ENCODE measurements around the gene PRELID2. TPM values are rescaled to one million over a fixed set of nuclear protein-coding genes. Genes with fewer than 3 reads are reported as not detected.

PRELID2 gene
- polyA plus RNA-seq, 1 donor (not counting 4 experiments of a cell fraction or from before 2014, with no cell fraction given) = 5.1 TPM

- TF ChIP-seq CTCF (optimal IDR thresholded peaks at IDR 0.05 in 1 of 3, IDR thresholded peaks at IDR 0.05 in 1 of 3, conservative IDR thresholded peaks at IDR 0.05 in 1 of 3; ENCODE audit: extremely low read depth in 1 of 3, insufficient read depth in 2 of 3, low read length in 3 of 3) (no peak), EZH2 (IDR thresholded peaks at IDR 0.05; ENCODE audit: low read length) (no peak)
- H3K9me3 ChIP-seq (ENCODE audit: control insufficient read depth, low read depth, low read length) = no peaks in the 10 kb centered on the region
- no peaks in the 10 kb centered on the region for H3K4me1 ChIP-seq (ENCODE audit: control insufficient read depth, extremely low read depth, insufficient read depth, low read length)
- H3K4me2 ChIP-seq (ENCODE audit: control insufficient read depth, extremely low read depth, insufficient read depth, low read depth, low read length) = no peak overlapping the region
- no peak overlapping the region for H3K9ac ChIP-seq (ENCODE audit: control insufficient read depth, extremely low read depth, insufficient read depth, low read length)
- no peak for FAIRE-seq
- no peaks in the 10 kb centered on the region for H4K20me1 ChIP-seq (ENCODE audit: control insufficient read depth, extremely low read depth, insufficient read depth, low read length)
- DNase-seq (ENCODE audit: low read depth, low spot score) = no peak
- dilution Hi-C loops (cut with MboI; ENCODE audit: extremely low pct_ligation_motif_present, low sequenced_read_pairs) = no loop called here
- no peak overlapping the region for H3K4me3 ChIP-seq (ENCODE audit: control insufficient read depth in 2 of 3, extremely low read depth in 1 of 3, insufficient read depth in 2 of 3, low read depth in 1 of 3, low read length in 3 of 3)
- H3K36me3 ChIP-seq (ENCODE audit: control insufficient read depth in 2 of 2, extremely low read depth in 1 of 2, insufficient read depth in 2 of 2, low read length in 2 of 2) = no peaks in the 10 kb centered on the region
- no peak overlapping the region for H3K27ac ChIP-seq (ENCODE audit: control insufficient read depth, insufficient read depth, low read length)
- H2AFZ ChIP-seq (ENCODE audit: control insufficient read depth, low read length) = no peak overlapping the region
- H3K27me3 ChIP-seq (ENCODE audit: control insufficient read depth, extremely low read depth, insufficient read depth, low read length) = no peaks in the 10 kb centered on the region
- no peaks in the 10 kb centered on the region for H3K9me1 ChIP-seq (ENCODE audit: control insufficient read depth, extremely low read depth, insufficient read depth, low read length)
- no peaks in the 10 kb centered on the region for H3K79me2 ChIP-seq (ENCODE audit: control insufficient read depth, insufficient read depth, low read length)
These were observed 60.7 kb downstream of the PRELID2 start for GRCh38 chr5:145774442-145774841.

GRCh38 chr5:145772466-145772865 is 62.7 kb downstream of the PRELID2 start:
- DNase-seq (ENCODE audit: low read depth, low spot score) = no peak
- H2AFZ ChIP-seq (ENCODE audit: control insufficient read depth, low read length) = no peak overlapping the region
- no peaks in the 10 kb centered on the region for H3K27me3 ChIP-seq (ENCODE audit: control insufficient read depth, extremely low read depth, insufficient read depth, low read length)
- no peak overlapping the region for H3K4me2 ChIP-seq (ENCODE audit: control insufficient read depth, extremely low read depth, insufficient read depth, low read depth, low read length)
- no peaks in the 10 kb centered on the region for H4K20me1 ChIP-seq (ENCODE audit: control insufficient read depth, extremely low read depth, insufficient read depth, low read length)
- dilution Hi-C loops (cut with MboI; ENCODE audit: extremely low pct_ligation_motif_present, low sequenced_read_pairs) = no loop called here
- no peak for TF ChIP-seq CTCF (optimal IDR thresholded peaks at IDR 0.05 in 1 of 3, IDR thresholded peaks at IDR 0.05 in 1 of 3, conservative IDR thresholded peaks at IDR 0.05 in 1 of 3; ENCODE audit: extremely low read depth in 1 of 3, insufficient read depth in 2 of 3, low read length in 3 of 3)
- TF ChIP-seq EZH2 (IDR thresholded peaks at IDR 0.05; ENCODE audit: low read length) = no peak
- no peaks in the 10 kb centered on the region for H3K79me2 ChIP-seq (ENCODE audit: control insufficient read depth, insufficient read depth, low read length)
- no peaks in the 10 kb centered on the region for H3K9me1 ChIP-seq (ENCODE audit: control insufficient read depth, extremely low read depth, insufficient read depth, low read length)
- H3K9ac ChIP-seq (ENCODE audit: control insufficient read depth, extremely low read depth, insufficient read depth, low read length) = no peak overlapping the region
- H3K4me1 ChIP-seq (ENCODE audit: control insufficient read depth, extremely low read depth, insufficient read depth, low read length) = no peaks in the 10 kb centered on the region
- H3K27ac ChIP-seq (ENCODE audit: control insufficient read depth, insufficient read depth, low read length) = no peak overlapping the region
- no peak overlapping the region for H3K4me3 ChIP-seq (ENCODE audit: control insufficient read depth in 2 of 3, extremely low read depth in 1 of 3, insufficient read depth in 2 of 3, low read depth in 1 of 3, low read length in 3 of 3)
- H3K9me3 ChIP-seq (ENCODE audit: control insufficient read depth, low read depth, low read length) = no peaks in the 10 kb centered on the region
- no peak for FAIRE-seq
- no peaks in the 10 kb centered on the region for H3K36me3 ChIP-seq (ENCODE audit: control insufficient read depth in 2 of 2, extremely low read depth in 1 of 2, insufficient read depth in 2 of 2, low read length in 2 of 2)
